Right lobe of liver (tissue), 6 donors: ENCODE results near the gene SPTLC3. TPM values are rescaled to one million over a fixed set of nuclear protein-coding genes. Genes with fewer than 3 reads are reported as not detected.

Experiments
- ATAC-seq, 4 donors: fragments of 200-7000 bp; cut with Tn5 transposase; one replicate each; pipeline ENCODE4 v1.9.1; 2020; ENCODE audit warnings: mild to moderate bottlenecking in 4 of 4, moderate library complexity in 4 of 4
- DNase-seq, 3 donors: peaks; one replicate each; pipeline ENCODE4 v3.0.0-alpha.2; 2020
- H3K27ac ChIP-seq, 3 donors: fragments of 200-600 bp; one replicate each; pipeline ENCODE4 v1.8.0; 2022
- H3K27me3 ChIP-seq, 2 donors: fragments of 200-600 bp; one replicate each; pipeline ENCODE4 v1.8.0; 2022
- H3K36me3 ChIP-seq, 4 donors: fragments of 200-600 bp; sonication (generic) in 1 of 4; one replicate each; pipeline versions ENCODE4 v1.5.1 to v1.8.0; 2017 to 2022; ENCODE audit warnings: control low read depth in 1 of 4
- H3K4me1 ChIP-seq, 4 donors: fragments of 200-600 bp; sonication (generic) in 1 of 4; one replicate each; pipeline versions ENCODE4 v1.5.1 to v1.8.0; 2017 to 2022; ENCODE audit warnings: control low read depth in 1 of 4
- H3K4me3 ChIP-seq, 3 donors: fragments of 200-600 bp; one replicate each; pipeline ENCODE4 v1.8.0; 2022
- H3K9me3 ChIP-seq, 4 donors: fragments of 200-600 bp; sonication (generic) in 1 of 4; one replicate each; pipeline versions ENCODE4 v1.5.1 to v1.8.0; 2017 to 2022; ENCODE audit warnings: control low read depth in 1 of 4
- CTCF ChIP-seq, 4 donors: fragments of 200-600 bp in 3 of 4; fragments of 450-650 bp in 1 of 4; IDR thresholded peaks; one replicate each; pipeline versions ENCODE4 v1.5.1 to v1.8.0; 2016 to 2022; ENCODE audit warnings: antibody characterized with exemption in 4 of 4, mild to moderate bottlenecking in 2 of 4
- POLR2A ChIP-seq: fragments of 450-650 bp; IDR thresholded peaks from one replicate; pipeline ENCODE4 v1.6.1; 2017; ENCODE audit warnings: antibody characterized with exemption, mild to moderate bottlenecking
- WGBS: methylation state at CpG from one replicate; pipeline ENCODE4 v1.1.6; 2018; ENCODE audit warnings: low coverage, low lambda C conversion rate; ENCODE audit not compliant: insufficient coverage; ENCODE audit errors: missing lambda C conversion rate; 5-methylcytosine and 5-hydroxymethylcytosine counted together
- intact Hi-C, 2 donors: fragments of 100-400 bp; cut with DNase I; formaldehyde crosslinking; loops; one replicate each; pipeline versions ENCODE4 v1.11.2 to v1.14.1; 2022
- total RNA-seq, 6 experiments: library from RNA; depleted of rRNA in 2 of 6; stranded (reverse); fragments of >200 nt in 2 of 6; fragmentation: NEBNext Ultra II Directional in 3 of 6; extraction: Animal tissue kit (Norgen Biotek cat#: 25700) in 3 of 6; gene quantifications; one replicate each; pipeline versions ENCODE4 v1.1.0 to v1.2.4, GENCODE V29; 2016 to 2023
- donor health status: DM: no; HTN: yes; CAD: no.
- donor health status: DM: no; HTN: no; CAD: no.
- donor health status: DM: no; HTN: no; CAD: no.
- donor health status: DM: no; HTN: yes; CAD: no.
- donor health status: DM: no; HTN: yes; CAD: no.

SPTLC3 gene
- total RNA-seq, 6 experiments from 2014 or later, result 16.4 to 25.6 (median 24.8) TPM

GRCh38 chr20:13121840-13122515 lies 113.2 kb downstream of the SPTLC3 start:
- TF ChIP-seq CTCF (IDR thresholded peaks at IDR 0.05), result no peak
- TF ChIP-seq POLR2A, result no peak
- DNase-seq (no peak), ATAC-seq (no peak)
- no peak overlapping the region for H3K27ac ChIP-seq
- no peaks in the 10 kb centered on the region for H3K27me3 ChIP-seq
- 80% methylated on average over 4 of the region's 5 CpGs for WGBS
- no peaks in the 10 kb centered on the region for H3K9me3 ChIP-seq
- no peak overlapping the region for H3K4me3 ChIP-seq
- no peaks in the 10 kb centered on the region for H3K36me3 ChIP-seq
- H3K4me1 ChIP-seq, result no peaks in the 10 kb centered on the region
- intact Hi-C loops, result loop anchor here in 1 of 2 donors (10.0 kb wide), 1 partner anchor 173 kb away; no protein-coding TSS in a partner anchor

- no peaks in the 10 kb centered on the region for H3K9me3 ChIP-seq
- DNase-seq (no peak), ATAC-seq (no peak)
- H3K4me1 ChIP-seq, result no peaks in the 10 kb centered on the region
- H3K27me3 ChIP-seq, result no peaks in the 10 kb centered on the region
- H3K4me3 ChIP-seq, result no peak overlapping the region
- intact Hi-C loops, result loop anchor here in 1 of 2 donors (10.0 kb wide), 1 partner anchor 169 kb away; no protein-coding TSS in a partner anchor
- H3K36me3 ChIP-seq, result peaks cover 0 to 7% (median 2%) of the 10 kb centered on the region in 4 donors
- H3K27ac ChIP-seq, result no peak overlapping the region
- WGBS, result 100% methylated on average over 2 of the region's 2 CpGs
- TF ChIP-seq POLR2A, result no peak
- TF ChIP-seq CTCF (IDR thresholded peaks at IDR 0.05), result no peak
Measured at GRCh38 chr20:13125486-13125885, 116.7 kb downstream of the SPTLC3 start.

GRCh38 chr20:13128173-13128572 lies 119.4 kb downstream of the SPTLC3 start:
- no peak for TF ChIP-seq POLR2A
- TF ChIP-seq CTCF (IDR thresholded peaks at IDR 0.05), result no peak
- DNase-seq, result no peak
- H3K36me3 ChIP-seq, result peaks cover 0 to 8% (median 3%) of the 10 kb centered on the region in 4 donors
- no peaks in the 10 kb centered on the region for H3K9me3 ChIP-seq
- H3K27ac ChIP-seq, result no peak overlapping the region
- no peaks in the 10 kb centered on the region for H3K27me3 ChIP-seq
- intact Hi-C loops, result loop anchor here in 1 of 2 donors (10.0 kb wide), 1 partner anchor 167 kb away; no protein-coding TSS in a partner anchor
- ATAC-seq, result no peak
- H3K4me3 ChIP-seq, result no peak overlapping the region
- WGBS, result 100% methylated on average over 1 of the region's 1 CpG
- no peaks in the 10 kb centered on the region for H3K4me1 ChIP-seq

- DNase-seq (no peak), ATAC-seq (no peak)
- no peaks in the 10 kb centered on the region for H3K27me3 ChIP-seq
- H3K27ac ChIP-seq, result no peak overlapping the region
- H3K4me3 ChIP-seq, result no peak overlapping the region
- no peaks in the 10 kb centered on the region for H3K4me1 ChIP-seq
- intact Hi-C loops, result no loop called here
- WGBS, result 87% methylated on average over 3 of the region's 3 CpGs
- peaks cover 0 to 11% (median 3%) of the 10 kb centered on the region in 4 donors for H3K36me3 ChIP-seq
- no peaks in the 10 kb centered on the region for H3K9me3 ChIP-seq
- TF ChIP-seq CTCF (IDR thresholded peaks at IDR 0.05), result no peak
- no peak for TF ChIP-seq POLR2A
Measured at GRCh38 chr20:13130061-13130706, 121.4 kb downstream of the SPTLC3 start.
